HG02885 (cell line): ENCODE measurements around the gene HDAC8.
A peak's percentile ranks its signal among the peaks of the same experiment; 100 is the strongest.
"Not testable (repeated sequence)": the region's sequence is repeated elsewhere in the genome, so short reads cannot be mapped to it uniquely, and the experiment has no call there.

Experiments used
- ATAC-seq: cut with Tn5 transposase; IDR thresholded peaks from one replicate; pipeline ENCODE4 v1.9.1; 2021; ENCODE audit warnings: mild to moderate bottlenecking; ENCODE audit not compliant: unreplicated experiment, poor library complexity

The HDAC8 gene

DNA sequence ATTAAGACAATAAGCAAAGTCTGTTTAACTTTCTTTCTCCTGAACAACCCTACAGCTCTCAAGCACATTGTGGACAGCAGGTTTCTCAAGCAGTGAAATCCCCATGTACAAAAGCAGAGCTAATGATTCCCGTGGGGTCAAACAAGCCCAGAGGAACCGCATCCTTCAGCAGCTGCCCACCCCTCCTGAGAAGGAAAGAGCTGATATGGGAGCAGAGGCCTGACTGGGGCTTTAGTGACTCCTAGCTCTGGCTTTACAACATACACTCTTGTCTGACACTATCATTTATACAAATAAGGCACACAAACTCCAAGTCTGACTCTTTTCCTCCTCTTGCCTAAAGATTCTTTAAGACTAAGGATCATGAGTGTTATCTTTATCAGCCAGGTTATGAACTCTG lies 32.8 kb downstream of the HDAC8 start:
- ATAC-seq, result no peak

DNA sequence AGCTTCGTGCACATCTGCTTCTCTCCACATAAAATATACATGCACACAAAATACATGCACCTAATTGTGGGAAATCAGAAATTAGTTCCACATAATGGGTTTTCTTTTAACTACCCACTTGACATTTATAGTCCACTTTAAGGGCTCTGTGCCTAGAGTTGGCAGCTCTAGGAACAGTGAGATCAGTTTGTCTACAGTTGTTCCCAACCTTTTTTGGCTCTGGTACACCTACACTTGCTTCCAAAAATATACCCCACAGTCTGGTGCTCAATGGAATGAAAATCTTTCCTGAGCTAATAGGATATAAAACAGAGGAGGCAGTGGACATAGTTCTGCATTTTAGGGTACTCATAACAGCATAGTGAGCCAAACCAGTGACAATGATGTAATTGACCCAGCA lies 36.1 kb downstream of the HDAC8 start:
- no peak for ATAC-seq

DNA sequence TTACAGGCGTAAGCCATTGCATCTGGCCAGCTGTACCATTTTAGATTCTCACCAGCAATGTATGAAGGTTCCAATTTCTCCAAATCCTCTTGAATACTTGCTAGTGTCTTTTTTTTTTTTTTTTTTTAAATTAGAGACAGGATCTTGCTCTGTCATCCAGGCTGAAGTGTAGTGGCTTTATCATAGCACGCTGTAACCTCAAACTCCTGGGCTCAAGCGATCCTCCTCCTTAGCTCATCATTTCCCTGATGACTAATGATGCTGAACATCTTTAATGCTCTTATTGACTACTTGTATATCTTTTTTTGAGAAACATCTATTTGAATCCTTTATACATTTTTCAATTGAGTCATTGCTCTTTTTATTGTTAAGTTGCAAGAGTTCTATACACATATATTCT lies 40.3 kb downstream of the HDAC8 start:
- no peak for ATAC-seq

DNA sequence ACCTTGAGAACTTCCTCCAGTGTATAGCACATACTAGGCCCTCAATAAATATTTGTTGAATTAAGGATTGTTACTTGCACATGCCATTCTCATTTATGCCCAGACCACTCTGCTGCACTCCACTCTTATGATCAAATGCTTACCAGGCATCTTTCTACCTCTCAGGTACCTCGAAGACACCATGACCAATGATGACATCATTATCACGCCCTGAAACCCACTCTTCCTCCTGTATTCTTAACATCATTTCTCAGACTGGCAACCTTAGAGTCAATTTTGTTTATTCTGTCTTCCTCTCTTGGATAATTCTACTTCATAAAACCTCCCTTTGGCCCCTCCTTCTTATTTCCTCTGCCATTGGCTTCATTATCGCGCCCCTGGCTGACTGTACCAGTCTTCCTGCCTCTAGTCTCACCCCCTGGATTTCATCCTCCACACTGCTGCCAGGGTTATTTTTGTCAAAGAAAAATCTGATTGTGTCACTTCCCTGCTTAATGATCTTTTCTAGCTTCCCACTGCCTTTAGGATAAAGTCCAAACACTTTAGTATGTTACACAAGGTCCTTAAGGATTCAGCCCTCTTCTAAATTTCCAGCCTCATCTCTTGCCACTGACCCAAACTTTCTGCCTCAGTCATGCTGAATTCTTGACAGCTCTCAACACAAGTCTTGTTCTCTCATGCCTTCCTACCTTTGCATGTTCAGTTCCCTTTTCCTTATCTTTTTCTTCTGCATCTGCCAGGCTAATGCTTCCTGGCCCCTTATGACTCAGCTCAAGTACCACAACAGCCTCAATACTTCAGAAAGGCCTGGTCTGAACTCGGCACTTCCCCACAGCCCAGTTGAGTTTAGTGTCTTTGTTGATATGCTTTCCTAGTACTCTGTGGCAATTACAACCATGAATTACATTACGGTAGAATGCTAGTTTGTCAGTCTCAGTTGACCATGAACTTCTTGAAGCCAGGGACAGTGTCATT lies 45.8 kb downstream of the HDAC8 start:
- peak; percentile 67 for ATAC-seq

DNA sequence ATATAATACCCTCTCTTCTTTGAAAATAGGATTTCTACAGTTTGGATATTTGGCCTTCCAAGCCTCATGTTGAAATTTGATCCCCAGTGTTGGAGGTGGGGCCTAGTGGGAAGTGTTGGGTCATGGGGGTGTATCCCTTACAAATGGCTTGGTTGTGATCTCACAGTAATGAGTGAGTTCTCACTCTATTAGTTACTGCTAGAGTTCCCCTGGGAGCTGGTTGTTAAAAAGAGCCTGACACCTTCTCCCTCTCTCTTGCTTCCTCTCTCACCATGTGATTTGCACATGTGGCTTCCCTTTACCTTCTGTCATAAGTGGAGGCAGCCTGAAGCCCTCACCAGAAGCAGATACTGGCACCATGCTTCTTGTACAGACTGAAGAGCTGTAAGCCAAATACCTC lies 73.9 kb downstream of the HDAC8 start:
- ATAC-seq, result no peak

DNA sequence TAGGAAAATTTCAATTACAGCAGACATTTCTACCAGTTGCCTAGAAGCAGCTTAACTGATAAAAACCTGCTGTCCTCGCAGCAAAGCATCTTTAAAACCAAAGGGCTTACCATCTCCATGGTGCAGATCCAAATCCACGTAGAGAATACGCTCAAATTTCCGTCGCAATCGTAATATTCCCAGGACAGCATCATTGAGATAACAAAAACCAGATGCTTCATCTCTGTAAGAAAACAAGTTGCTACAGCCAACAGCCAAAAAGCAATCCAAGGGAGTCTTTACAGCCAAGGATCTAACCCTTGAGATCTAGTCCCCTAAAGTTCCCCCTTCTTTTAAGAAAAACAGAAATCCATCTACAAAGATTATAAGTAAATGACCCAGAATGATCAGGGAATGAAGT lies 77.6 kb downstream of the HDAC8 start:
- no peak for ATAC-seq

DNA sequence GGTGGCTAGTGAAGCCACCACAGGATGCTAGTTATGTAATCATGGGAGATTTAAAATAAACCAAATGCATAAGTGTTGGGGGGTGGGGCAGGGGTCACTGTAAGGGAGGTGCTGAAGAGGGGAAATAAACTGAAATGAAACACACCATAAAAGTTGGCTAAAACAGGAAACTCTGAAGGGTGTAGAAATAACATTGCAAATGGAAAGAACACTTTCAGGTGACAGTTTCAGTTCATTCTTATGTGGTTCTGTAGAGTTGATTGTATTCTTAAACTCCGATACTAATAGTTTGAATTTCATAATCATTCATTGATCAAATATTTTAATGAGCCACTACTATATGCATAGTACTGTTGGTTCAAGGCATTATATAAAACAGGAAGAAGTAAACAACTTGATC lies 80.1 kb downstream of the HDAC8 start:
- peak; percentile 88 for ATAC-seq

DNA sequence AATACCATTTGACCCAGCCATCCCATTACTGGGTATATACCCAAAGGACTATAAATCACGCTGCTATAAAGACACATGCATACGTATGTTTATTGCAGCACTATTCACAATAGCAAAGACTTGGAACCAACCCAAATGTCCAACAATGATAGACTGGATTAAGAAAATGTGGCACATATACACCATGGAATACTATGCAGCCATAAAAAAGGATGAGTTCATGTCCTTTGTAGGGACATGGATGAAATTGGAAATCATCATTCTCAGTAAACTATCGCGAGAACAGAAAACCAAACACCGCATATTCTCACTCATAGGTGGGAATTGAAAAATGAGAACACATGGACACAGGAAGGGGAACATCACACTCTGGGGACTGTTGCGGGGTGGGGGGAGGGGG lies 82.4 kb downstream of the HDAC8 start:
- not testable (repeated sequence) for ATAC-seq

DNA sequence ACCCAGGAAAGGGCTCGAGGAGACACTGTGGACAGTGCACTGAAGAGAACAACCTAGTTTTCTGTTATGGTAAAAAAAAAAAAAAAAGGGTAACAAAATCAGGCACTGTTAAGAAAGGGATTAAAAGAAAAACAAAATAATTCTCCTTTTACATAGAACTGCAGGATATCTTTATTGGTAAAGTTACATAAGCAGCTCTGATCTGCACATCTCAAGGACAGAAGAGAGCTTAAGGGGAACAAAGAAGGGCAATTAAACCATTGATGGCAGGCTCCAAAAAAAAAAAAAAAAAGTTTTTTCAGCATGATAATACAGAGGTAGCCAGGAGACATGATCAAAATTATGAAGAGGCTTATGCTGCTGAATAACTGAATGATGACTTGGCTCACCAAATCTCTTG lies 85.0 kb downstream of the HDAC8 start:
- no peak for ATAC-seq

DNA sequence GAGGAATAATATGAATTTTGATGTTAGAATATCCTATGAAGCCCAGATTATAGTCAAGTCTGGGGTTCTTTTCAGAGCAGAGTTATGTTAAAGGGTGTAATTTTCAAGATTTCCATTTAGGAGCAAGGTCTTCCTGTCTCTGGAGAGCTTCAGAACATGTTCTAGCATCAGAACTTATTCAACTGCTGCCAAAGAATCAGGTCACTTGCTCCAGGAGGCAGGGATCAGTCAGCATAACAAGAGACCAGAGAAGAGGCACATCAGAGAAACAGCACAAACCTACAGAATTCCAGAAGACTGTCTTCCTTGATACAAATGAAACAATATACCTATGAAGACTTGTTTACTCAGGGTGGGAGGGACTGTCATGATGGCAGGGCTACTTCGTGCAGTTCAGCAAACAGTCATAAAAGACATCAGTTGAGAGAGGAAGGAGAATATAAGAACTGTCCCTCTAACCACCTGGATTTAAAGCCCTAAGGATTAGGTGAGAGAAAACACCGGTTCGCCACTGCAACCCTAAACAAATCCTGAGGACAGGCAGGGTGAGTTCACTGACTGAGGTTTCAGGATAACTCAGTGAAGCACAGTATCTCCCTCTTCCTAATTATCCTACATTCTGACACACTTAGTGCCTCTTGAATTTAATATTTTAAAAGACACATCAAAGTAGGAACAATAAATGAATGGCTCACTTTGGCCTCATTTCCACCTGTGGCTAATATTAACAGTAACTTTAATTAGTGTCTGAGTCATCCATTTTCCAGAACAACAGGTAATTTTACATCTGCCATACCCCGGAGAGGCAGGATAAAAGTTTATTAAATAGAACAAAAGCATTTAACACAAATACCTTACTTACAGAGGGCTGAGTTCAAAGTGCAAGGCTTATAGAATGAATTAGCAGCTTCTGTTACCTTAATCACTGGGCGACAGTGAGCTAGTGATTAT lies 93.0 kb downstream of the HDAC8 start:
- ATAC-seq, result no peak

DNA sequence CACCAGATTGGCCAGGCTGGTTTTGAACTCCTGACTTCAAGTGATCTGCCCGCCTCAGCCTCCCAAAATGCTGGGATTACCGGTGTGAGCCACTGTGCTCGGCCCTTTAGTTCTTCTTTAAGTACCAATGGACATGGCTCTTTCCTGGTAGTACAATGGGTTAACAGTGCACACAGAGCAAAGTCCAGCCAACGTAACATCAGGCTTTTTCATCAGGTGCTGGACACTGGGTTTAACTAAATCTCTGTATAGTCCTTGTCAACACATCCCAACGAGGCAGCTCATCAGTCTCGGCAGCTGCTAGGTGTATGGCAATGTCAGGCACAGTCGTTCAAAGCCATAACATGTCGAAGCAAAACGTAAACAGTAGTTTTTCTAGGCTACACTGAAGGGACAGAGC lies 93.8 kb downstream of the HDAC8 start:
- no peak for ATAC-seq

DNA sequence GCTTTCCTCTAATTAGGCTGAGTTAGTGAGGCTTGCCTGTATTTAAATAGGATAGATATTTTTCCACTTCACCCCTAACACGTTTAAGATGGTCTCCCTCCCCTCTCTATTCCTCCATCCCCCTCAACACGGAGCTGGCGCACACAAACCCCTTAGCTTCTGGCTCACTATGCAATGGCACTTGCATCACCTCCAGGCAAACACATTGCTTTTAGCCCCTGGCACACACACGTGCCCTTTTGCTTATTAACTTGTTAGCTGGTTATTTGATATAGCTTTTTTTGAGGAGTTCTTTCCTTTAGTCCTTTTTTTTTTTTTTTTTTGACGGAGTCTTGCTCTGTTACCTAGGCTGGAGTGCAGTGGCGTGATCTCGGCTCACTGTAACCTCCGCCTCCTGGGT lies 94.3 kb downstream of the HDAC8 start:
- no peak for ATAC-seq

DNA sequence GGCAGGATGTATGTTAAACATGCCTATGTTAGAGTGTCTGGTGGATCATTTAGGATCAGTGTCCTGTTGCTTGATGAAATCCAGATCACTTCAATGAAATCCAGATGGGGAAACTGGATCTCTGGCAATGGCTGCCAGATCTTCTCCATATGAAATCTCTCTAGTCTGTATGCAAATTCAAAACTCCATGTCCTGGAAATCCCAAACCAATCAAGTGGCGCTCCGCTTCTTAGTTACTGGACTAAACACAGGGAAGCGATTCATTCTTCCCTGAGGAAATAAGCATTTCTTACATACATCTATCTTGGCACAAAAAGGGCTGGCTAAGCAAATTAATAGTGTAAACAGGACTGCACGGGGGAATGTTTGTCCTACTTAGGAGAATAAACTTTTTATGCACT lies 94.9 kb downstream of the HDAC8 start:
- no peak for ATAC-seq

DNA sequence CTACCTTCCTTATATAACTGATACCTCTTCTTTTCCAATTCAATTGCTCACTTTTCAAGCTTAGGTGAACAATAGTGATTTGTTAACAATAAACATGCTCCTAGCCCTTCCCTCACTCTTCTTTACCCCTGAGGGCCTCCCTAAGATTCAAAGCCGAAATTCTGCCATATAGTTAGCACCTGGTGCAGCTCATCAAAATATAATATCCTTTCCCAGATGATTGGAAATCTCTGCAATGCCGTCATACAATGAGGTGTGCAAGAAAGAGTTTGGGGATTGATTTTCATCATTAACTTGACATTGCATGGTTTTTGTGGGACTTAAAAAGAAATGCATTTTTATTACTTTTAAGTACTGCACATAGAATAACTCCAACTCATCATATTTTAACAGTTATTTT lies 95.3 kb downstream of the HDAC8 start:
- ATAC-seq, result no peak

DNA sequence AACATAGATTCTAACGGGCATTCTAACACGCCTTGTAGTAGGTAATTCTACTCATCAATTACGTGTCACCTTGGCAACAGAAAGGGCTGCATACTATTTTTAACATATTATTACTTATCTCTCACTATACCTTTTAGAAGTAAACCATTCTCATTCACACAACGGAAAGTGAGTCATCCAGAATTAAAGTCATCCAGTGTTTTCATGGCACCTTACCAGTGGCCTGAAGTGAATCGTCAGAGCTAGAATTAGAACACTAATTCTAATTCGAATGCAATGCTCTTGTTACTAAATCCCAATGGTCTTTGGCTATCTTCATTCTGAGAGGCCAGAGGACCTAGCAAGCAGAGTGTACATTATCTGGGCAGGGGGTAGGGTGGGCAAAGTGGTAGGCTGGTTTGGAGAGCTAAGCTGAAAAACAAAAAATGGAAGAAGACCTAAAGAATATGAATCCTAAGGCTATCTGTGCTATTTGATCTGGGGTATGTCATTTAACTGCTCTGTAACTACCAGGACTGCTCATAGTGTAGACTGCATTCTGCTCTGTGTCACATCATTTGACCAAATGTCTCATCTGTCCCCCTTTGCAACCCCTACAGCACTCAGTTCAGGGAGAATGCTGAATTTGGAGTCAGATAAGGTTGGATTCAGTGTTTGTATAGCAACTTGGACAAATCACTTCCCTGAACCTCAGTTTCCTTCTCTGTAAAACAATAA lies 96.5 kb downstream of the HDAC8 start:
- ATAC-seq, result no peak

DNA sequence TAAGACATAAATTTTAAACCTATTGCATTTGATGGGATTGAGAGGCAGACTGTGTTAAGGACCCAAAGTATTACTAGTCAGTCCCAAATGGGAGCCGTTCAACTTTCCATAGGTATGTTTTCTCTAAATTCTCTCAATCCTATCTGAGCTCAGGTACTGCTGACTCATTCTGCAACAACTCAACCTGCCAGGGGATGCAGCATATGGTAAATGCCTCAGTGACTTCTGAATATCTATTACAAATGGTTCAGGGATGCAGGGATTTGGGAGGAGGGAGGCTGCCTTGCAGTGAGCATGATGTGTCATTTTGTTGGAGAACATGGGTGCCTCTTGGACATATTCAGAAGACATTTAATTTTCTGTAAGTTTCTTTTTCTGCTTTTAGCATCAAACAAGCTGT lies 97.3 kb downstream of the HDAC8 start:
- no peak for ATAC-seq

DNA sequence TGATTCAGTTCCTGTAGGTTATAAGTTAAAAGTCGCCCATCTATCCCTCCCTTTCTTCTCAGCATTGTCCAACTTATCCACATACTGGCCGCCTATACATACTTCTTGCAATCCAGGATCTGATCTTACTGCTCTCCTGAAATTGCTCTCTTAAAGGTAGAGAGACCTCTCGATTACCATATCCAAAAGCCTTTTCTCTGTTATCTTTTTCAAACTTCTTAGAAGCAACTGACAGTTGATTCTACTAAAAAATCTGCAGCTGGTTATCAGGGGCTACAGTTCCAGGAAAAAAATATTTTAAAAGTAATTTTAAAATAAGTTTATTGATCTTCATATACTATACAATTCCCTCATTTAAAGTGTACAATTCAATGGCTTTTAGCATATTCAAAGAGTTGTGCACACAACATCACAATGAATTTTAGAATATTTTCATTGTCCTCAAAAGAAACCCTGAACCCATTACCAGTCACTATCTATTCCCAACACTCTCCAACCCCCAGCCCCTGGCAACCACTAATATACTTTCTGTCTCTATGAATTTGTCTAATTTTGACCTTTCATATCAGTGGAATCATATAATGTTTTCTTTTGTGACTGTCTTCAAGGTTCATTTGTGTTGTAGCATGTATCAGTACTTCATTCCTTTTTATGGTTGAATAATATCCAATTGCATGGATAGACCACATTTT lies 102.0 kb downstream of the HDAC8 start:
- ATAC-seq, result no peak

DNA sequence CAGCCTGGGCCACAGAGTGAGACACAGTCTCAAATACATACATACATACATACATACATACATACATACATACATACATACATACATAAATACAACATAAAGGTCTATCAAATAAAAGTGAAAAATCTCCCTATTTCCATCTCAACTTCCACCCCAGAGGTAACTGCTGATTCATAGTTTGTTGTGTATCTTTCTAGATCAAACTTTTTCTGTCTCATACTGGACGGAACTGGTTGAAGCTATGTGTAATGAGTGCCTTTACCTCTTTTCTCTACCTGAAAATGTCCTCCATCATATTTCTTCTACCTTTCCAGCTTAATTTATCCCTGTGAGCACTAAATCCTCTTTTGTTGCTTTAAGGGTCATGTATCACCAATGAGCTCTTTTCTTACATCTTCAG lies 102.5 kb downstream of the HDAC8 start:
- ATAC-seq, result no peak

DNA sequence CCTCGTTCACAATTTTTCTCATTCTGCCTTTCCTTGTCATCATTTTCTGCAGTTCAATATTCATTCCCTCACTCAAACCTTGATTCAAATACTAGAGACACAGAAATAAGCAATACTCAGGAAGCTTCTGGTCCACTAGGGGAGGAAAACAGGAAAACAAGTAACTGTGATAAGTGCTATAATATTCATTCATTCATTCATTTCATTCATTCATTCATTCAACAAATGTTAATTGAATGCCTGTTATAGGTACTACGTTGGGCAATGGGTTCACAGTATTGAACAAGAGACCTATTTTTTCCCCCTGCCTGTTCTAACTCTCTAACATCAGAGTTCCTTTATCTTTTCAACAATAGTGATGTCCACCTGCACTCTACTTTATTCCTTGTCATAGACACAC lies 104.0 kb downstream of the HDAC8 start:
- no peak for ATAC-seq

DNA sequence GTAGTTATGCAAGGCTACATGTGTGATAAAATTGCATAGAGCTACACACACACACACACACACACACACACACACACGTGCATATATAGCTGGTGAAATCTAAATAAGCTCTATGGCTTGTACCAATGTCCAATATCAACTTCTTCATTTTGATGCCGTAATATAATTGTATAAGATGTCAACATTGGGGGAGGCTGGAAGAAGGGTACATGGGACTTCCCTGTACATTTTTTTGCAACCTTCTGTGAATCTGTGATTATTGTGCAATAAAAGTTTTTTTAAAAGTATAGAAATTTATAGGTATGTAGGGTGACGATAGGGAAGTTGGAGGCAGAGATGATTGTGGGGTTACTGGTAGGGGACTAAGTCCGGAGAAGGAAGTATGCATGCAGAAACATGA lies 105.5 kb downstream of the HDAC8 start:
- ATAC-seq, result no peak
